NCI-H1436 treated with DMSO at 0.1 percent for 48 hours (cell line): ENCODE measurements around the gene NUDT7.

ENCODE experiments used
- DNase-seq: peaks from one replicate; lab custom pipeline; 2025; lab: John Stamatoyannopoulos, UW

NUDT7 gene

DNA sequence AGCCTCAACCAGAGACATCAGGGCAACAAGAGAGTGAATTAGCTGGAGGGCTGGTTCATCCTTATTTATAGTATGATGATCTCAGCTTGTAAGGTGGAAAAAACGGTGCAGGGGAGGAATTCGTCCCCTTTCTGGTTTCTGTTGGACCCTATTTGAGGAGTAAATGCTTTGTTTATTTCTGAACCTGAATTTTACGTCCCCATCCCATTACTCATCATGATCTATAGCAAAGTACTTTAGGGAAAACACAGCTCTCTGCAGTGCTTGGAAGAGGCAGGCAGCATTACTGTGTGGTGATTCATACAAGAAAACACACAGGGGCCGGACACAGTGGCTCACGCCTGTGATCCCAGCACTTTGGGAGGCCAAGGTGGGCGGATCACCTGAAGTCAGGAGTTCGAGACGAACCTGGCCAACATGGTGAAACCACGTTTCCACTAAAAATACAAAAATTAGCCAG is 58.1 kb downstream of the NUDT7 start:
- DNase-seq, result no peak

DNA sequence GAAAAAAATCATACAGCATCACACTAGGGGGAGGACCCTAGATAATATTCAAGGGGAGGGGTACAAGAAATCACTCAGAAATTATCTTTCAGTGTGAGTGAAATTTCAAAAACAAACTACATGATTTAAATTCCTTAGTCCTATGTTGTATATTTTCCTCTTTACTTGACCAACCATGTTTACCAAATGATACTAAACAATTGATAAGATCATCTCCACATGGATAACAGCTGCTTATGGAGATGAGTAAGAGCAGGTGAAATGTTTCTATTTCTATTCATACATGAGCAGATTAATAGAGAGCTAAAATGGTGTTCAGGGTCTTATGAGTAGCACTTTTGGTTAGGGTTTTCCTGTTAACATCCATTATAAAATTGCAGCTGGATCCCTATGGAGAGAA is 58.8 kb downstream of the NUDT7 start:
- no peak for DNase-seq

DNA sequence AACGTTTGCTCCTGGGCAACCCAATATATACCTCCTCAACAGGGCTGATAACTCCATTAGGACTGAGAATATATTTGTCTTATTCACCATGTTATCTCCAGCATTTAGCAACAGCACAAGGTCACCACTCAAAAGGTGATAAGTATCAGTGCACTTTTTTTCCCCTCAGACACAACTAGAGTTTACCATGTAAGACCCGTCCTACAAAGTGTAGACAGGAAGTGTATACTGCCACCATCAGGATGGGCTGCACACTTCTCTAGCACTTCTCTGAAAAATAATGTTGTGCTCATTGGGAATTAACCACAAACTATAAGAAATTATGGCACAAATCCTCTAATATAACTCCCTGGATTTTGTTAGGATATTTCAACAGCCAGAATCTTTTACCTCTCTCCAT is 60.4 kb downstream of the NUDT7 start:
- no peak for DNase-seq

DNA sequence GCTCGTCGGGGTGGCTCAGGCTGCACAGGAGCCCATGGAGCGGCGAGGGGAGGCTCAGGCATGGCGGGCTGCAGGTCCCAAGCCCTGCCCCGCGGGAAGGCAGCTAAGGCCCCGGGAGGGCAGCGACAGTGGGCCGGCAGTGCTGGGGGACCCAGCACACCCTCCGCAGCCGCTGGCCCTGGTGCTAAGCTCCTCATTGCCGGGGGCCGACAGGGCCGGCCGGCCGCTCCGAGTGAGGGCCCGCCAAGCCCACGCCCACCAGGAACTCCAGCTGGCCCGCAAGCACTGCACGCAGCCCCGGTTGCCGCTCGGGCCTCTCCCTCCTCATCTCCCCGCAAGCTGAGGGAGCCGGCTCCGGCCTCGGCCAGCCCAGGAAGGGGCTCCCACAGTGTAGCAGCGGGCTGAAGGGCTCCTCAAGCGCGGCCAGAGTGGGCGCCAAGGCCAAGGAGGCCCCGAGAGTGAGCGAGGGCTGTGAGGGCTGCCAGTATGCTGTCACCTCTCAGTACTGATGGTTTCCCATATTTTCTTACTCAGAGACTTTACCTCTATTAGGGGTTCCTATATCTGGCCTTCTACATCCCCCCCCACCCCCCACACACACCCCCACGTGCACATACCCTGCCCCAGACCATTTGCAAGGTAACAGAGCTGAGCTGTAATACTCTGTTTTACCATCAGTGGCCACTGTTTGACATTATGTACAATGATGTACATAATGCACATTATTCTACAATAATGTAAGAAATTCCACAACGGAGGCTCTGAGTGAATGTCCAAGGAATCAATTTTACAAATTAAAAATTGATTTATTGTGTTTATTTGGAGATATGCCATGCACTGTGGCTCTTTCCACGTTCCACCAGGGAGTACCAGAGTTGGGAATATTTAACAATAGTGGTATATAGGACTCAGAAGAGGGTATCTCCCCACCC is 62.4 kb downstream of the NUDT7 start:
- no peak for DNase-seq

DNA sequence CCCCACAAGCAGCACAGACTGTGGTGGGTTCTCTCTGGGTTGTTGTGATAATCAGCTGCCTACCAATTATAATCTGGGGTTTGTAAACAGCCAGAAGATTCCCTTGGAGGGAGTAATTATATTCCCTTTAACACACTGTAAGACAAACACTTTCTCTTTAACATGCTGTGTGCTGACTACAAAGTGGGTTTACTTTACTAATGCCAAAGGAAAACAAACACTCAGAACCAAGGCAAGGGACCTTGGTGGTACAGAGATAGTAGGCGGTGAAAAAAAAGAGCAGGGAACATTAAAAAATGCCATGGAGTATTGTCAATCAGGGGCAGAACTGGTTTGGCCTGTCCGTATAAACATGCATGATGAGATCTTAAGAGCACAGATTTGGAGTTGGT is 63.1 kb downstream of the NUDT7 start:
- no peak for DNase-seq

DNA sequence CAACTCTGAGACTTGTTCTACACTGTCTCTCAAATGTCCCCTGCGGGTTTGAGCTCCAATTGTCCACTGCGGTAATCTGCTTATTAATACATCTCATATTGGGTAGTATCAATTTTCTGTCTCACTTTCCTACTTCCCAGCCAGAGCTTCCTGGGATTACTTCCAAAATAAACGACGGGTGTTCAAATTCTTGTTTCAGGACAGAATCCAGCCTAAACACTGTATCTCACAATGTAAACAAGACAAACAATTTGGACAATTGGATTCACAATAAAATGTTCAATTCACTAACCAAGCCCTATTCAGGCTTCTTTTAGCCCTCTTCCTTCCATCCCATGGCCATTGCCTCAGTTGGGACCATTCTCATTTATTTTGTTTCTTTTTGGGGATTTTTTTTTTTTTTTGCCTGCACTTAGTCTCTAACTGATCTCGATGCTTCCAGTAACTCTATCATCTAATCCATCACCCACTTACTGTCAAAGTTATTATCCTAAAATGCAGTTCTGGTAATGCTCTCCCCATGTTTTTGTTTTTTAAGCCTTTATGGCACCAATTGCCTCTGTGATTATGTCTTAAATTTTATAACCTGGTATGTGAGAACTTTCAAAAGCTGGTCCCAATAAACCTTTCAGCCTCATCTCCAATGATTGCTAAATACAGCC is 64.0 kb downstream of the NUDT7 start:
- no peak for DNase-seq

DNA sequence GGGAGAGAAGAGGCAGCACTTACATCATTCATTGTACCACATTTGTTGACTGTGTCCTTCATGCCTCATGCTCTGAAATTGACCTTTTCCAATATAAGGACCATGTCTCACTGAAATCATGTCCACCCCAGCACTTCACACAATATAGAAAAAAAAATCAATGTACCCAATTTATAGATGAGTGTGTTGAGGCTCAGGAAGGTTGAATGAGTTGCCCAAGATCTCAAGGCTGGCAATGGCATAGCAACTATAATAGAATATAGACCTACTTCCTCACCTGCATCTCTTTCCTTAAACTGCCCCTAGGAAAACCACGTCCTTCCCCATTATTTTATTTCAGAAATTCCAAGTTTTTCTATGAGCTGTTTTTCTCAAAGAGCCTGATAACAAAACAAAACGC is 65.1 kb downstream of the NUDT7 start:
- DNase-seq, result no peak

DNA sequence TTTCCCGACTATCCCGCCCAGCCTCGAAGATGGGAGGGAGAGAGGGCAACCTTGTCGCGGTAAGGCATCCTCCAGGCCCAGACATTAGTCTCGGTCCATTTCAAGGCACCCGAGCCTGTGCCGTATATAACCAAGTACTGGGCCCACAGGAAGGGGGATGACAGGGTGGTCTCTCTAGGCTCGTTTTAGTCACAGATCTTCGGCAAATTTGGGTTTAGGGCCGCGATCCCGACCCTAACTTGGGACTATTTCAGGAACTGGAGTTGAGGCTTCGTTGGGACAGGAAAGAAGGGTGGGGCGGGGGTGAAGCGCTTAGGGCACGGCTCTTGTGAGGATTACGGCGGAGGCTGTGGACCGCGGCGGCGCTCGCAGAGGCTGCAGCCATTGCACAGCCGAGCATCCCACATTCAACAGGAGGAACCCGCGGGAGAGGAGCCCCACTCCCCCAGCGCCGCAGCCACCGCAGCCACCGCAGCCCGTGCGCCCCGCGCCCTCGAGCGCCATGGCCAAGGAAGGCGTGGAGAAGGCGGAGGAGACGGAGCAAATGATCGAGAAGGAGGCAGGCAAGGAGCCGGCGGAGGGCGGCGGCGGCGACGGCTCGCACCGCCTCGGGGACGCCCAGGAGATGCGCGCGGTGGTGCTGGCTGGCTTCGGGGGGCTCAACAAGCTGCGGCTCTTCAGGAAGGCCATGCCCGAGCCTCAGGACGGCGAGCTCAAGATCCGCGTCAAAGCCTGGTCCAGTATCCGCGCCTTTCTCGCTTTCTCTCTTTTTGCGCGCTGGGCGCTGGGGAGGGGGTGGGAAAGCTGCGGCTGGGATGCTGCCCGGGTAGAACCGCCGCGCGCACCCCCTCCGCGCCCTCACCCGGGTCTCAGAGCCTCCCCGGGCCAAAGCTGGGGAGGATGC is 66.1 kb downstream of the NUDT7 start, which contains the start of gene VAT1L:
Gene VAT1L (plus strand): TSS at position 384 of the 904 bp plus-strand sequence. CDS start 119 bp downstream, at position 503.
- no peak for DNase-seq

DNA sequence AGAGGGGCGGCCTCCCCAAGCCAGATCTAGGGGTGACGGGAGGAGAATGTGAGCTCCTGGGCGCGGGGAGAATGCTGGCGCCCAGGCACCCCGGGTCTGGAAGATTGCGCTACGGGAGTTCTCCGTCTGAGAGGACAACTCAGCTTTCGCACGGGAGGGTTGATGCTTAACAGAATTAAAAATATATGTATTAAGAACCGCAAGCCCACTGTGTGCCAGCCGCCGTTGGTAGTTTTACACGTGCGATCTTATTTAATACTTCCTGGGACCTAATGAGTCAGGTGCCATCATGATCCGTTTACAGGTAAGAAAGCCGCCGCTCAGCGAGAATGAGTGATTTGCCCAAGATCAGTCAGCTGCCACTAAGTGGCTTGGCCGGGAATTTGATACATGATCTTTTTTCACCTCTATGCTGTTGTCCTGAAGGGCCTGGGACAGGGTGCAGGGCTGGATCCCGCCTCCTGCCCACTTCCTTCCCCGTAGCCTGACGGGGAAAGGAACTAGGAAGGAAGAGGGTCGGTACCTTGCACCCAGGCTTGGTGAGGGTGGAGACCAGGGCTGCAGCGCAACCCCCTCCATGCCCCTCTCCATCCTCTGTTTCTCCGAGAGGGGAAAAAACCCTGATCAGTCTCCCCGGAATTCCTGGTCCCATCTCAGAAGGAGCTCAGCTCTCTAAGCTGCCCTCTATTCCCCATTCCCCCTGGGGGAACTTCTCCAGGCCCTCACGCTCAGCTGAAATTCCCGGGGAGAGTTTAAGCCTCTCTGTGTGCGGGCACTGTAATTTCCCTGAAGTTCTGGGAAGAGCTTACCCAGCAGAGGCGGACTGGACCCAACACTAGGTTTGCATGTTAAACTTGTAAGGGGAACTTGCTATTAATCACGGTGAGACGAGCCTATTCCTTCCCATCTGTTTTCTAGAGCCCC is 67.0 kb downstream of the NUDT7 start:
- DNase-seq, result no peak

DNA sequence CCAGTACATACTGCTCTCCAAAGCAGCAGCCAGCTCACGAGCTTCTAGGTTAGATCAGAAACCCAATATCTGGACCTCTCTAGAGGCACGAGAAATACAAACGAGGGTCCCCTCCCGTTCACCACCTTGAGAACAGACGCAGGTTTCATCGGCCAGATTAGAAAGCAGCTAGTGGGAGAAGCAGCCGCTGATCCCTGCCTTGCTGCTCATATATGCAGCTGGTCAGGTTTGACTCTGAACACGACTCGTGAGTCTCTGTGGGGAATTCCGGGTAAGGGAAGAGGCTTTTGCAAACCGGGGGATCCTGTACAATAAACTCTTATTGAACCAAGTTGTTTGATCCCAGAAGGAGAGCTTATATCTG is 67.7 kb downstream of the NUDT7 start:
- no peak for DNase-seq

DNA sequence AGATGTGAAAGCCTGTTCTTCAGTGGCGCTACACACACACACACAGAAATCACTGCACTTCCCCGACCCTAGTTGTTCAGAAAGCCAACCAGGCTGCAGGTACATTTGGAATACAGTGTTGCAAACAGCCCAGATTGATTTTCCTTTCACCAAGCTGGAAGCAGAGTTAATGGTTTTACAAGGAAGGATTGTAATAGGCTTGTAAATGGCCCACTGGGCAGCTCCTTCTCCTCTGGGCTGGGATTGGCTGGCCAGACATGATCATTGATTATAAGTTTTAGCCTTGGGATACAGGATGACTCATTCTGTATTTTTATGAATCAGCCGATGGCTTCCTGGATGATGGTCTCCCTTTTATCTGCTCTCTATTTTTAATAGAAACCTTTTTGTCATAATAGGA is 68.6 kb downstream of the NUDT7 start:
- DNase-seq, result no peak
